HG03571 (cell line): ENCODE measurements around the gene ERC2.

ENCODE experiments used
- ATAC-seq: cut with Tn5 transposase; IDR thresholded peaks from one replicate; pipeline ENCODE4 v1.9.1; 2021; ENCODE audit not compliant: unreplicated experiment

Gene ERC2

GRCh38 chr3:56193519-56193918 is 274.7 kb downstream of the ERC2 start:
- ATAC-seq = no peak

GRCh38 chr3:56192001-56192400 is 276.3 kb downstream of the ERC2 start:
- ATAC-seq = no peak

GRCh38 chr3:56190771-56191305 is 277.4 kb downstream of the ERC2 start:
- no peak for ATAC-seq

- ATAC-seq = no peak
Observed at GRCh38 chr3:56190130-56190529, 278.1 kb downstream of the ERC2 start.

- ATAC-seq = no peak
Observed at GRCh38 chr3:56189536-56189935, 278.7 kb downstream of the ERC2 start.

- ATAC-seq = no peak
Observed at GRCh38 chr3:56188201-56188600, 280.1 kb downstream of the ERC2 start.

- ATAC-seq = no peak
Observed at GRCh38 chr3:56187051-56187450, 281.2 kb downstream of the ERC2 start.

GRCh38 chr3:56185827-56186226 is 282.4 kb downstream of the ERC2 start:
- no peak for ATAC-seq

GRCh38 chr3:56183529-56183928 is 284.7 kb downstream of the ERC2 start:
- ATAC-seq = no peak

GRCh38 chr3:56180433-56180832 is 287.8 kb downstream of the ERC2 start:
- ATAC-seq = no peak

- no peak for ATAC-seq
Observed at GRCh38 chr3:56173601-56174000, 294.7 kb downstream of the ERC2 start.

- ATAC-seq = no peak
Observed at GRCh38 chr3:56164436-56164835, 303.8 kb downstream of the ERC2 start.

- no peak for ATAC-seq
Observed at GRCh38 chr3:56157693-56158362, 310.4 kb downstream of the ERC2 start.

GRCh38 chr3:56154297-56154696 is 314.0 kb downstream of the ERC2 start:
- ATAC-seq = no peak

- no peak for ATAC-seq
Observed at GRCh38 chr3:56147354-56147753, 320.9 kb downstream of the ERC2 start.

- ATAC-seq = no peak
Observed at GRCh38 chr3:56145410-56145809, 322.9 kb downstream of the ERC2 start.

GRCh38 chr3:56144805-56145204 is 323.5 kb downstream of the ERC2 start:
- ATAC-seq = no peak

GRCh38 chr3:56137415-56137814 is 330.9 kb downstream of the ERC2 start:
- no peak for ATAC-seq

- no peak for ATAC-seq
Observed at GRCh38 chr3:56136514-56136913, 331.8 kb downstream of the ERC2 start.

- ATAC-seq = no peak
Observed at GRCh38 chr3:56135941-56136340, 332.3 kb downstream of the ERC2 start.

GRCh38 chr3:56133423-56133822 is 334.8 kb downstream of the ERC2 start:
- ATAC-seq = no peak

- ATAC-seq = no peak
Observed at GRCh38 chr3:56132762-56133161, 335.5 kb downstream of the ERC2 start.

GRCh38 chr3:56131974-56132590 is 336.2 kb downstream of the ERC2 start:
- ATAC-seq = no peak
